Activated CD4-positive, alpha-beta T cell treated with anti-CD3 and anti-CD28 coated beads, Interleukin-2, Interleukin-6, amounts not matched to agents 100 ng/mL and 50 ng/mL, durations not matched to agents 16 hours and 8 hours (primary cell): ENCODE data around the gene ZNF608.

Source experiments
- DNase-seq: peaks from one replicate; pipeline ENCODE4 v3.0.0-alpha.2; 2020

Gene ZNF608

GRCh38 chr5:124754206-124754927, 7.9 kb upstream of the ZNF608 start:
- DNase-seq, result no peak

- no peak for DNase-seq
Observed at GRCh38 chr5:124752854-124753720, 6.6 kb upstream of the ZNF608 start.

GRCh38 chr5:124751031-124751430, 4.6 kb upstream of the ZNF608 start:
- DNase-seq, result no peak

DNA sequence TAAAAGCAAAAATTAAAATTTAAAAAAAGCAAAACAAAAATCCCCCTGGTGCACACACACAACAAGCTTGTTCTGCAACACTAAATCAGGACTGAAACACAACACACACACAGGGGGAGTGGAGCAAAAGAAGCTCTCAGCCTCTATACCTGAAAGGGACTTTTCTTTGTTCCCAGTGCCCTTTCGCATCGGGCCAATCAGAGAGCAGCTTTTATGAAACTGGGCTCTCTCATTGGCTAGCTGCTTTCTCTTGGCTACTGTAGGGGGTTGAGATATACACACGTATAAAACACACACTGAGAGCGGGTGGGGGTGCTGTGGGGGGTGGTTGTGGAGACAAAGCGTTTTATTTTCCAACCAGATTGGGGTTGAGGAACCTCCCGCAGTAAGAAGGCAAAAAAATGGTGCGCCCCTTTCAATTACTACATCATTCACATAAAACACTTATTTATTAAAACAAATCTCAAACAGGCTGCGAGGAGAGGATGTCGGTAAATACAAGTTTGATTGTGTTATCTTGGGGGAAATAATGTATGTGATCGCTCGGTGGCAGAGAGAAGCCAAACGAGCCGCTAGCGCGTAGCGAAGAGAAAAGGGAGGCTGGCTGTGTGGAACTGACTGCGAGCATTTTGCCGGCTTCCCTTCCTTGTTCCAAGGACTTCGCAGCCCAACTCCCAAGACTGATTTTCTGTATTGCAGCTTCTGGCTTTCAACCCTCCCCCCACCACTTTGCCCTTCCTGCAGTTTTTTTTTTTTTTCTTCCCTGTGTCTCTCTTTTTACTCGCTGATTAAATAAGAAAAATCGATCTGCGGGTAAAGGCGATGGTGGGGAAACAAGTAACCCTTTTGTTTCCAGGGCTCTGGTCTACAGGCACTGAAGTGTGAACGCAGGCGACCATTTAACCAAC, 2.5 kb upstream of the ZNF608 start:
- DNase-seq, result peak; percentile 27

GRCh38 chr5:124747791-124748686, 1.6 kb upstream of the ZNF608 start:
- no peak for DNase-seq

DNA sequence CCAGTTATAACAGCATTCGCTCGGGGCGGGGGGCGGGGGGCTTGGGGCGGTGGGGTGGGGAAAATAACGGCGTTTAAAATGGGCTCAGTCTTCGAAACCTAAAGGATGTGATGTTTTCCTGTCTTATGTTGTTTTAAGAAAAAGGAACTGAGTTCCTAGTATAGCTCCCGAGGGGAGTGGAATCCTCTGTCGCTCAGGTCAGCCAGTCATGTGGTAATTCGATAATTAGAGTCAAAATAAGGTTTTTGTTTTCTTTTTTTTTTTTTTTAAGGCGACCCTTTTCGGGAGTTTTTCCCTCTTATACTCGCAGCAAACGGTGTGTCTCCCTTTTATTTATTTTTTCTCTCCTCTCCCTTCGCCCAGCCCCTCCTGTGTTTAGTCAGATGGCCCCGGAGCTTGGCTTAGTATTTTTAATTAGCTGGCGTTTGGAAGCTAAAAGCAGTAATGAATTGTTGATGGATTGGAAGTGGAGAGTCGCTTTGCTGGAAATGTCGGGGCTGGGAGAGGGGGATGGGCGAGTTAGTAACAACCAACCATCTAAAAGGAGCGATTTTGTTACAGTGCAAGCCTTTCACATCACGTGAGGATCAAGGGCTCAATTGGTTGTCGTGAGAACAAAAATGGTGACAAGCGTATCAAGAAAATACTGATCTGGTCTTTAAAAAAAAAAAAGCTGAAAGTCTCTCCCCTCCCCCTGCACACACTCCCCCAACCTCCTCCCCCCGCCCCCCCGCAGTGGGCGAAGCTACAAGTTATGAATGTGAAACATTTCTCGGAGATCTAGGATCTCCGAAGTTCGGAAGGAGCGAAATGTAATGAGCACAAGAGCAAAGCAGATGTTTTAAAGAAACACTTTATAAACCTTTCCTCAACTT, 714 bp upstream of the ZNF608 start:
- no peak for DNase-seq

DNA sequence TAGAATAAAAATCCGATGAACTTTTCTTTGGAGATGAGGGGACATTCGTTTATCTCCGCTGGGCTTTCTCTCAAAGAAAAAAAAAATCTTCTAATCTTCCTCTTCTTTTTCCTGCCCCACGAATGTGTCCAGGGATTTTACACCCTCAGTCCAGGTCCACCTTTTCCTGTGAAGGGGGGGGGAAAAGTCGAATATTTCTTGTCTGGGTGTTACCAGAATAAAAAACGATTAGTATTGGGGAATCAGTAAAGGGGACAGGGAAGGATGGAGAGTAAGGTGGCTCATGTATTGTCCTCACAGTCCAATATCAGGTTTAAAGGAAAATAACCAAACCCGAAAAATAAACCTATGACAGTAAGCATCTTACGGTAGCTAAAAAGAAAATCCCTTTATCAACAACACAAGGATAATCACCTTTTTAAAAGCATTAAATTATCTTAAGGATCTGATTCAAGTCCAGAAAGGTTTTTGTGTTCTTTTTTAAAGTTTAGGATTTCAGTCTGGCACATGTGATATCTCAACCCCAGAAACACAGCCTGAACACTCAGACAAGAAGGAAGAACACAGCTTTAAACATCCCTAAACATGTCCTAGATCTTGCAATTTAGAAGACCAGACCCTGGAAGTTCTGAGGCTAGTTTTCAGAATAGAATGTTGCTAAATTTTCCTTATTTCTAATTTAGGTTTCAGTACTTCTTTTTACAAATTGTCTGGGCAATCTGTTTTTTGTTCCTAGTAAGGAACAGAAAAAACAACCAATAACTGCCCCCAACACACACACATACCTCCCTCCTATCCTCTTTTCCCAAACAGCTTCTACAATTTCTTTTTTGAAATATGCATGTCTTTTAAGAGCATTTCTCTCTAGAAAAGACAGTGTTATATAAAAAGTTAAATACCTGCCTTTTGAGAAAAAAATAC, 1.2 kb downstream of the ZNF608 start:
- no peak for DNase-seq

GRCh38 chr5:124744170-124744971, 2.1 kb downstream of the ZNF608 start:
- no peak for DNase-seq

DNA sequence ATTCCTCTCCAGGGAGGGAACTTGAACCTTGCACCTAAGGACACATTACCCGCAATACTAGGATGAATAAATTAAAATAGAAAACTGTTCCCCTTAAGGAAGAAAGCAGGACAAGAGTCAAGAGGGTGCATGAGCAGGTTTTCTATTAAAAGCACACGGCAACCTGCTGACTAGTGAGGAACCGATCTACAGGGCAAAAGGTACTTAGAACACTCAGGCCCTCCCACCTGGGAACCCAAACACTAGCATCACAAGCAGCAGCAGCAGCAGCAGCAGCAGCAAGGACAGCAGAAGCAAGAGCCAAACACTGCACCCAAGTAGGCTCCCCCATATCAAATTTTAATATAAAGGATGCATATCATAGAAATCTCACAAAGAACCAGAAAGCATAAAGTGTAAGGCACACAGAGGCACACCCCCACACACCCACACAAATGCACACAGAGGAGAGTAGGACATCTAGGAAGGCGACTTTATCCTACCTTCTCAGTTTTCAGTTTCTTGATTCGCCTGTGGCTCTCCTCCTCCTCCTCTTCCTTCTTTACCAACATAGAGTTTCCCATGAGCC, 2.8 kb downstream of the ZNF608 start:
- DNase-seq, result no peak

DNA sequence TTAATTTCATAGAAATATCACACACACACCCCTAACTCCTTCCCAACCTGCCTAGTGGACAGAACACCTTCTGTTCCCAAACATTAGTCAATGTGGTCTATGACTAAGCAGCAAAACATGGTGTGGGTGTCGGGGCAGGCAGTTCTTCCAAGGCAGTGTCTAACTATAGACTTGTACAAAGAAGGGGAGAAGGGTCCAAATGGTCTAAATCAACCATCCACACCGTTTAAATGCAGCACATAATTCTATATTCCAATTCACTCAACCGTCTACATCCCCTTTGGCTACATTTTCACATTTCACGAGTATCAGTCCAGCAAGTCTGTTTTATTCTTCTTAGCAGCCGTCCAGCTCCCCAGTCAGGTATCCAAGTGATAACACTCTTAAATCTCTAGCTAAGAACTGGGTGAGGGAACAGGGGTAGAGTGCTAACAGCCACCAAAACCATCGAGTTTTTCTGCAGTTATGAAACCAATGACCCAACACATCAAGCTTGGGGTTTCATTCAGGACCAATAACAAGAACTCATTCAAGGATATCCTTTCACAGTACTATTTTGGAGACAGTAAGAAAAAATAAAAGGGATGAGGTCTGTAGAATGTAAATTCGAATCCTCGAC, 3.3 kb downstream of the ZNF608 start:
- no peak for DNase-seq

DNA sequence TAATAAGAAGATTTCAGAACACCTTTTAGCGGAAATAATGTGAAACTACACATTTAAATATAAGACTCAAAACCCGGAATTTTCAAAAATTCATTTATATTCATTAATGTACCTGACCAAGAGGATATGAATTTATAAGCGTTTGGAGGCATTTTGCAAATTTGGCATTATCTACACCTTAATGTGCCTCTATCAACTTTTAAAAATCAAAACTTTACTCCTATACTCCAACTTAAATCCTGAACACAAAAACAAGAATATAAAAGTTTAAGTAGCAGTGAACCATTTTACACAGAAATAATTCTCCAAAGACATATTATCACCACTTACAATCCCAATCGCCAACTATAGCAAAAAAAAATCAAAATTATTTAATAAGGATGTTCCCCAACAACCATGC, 3.9 kb downstream of the ZNF608 start:
- no peak for DNase-seq

DNA sequence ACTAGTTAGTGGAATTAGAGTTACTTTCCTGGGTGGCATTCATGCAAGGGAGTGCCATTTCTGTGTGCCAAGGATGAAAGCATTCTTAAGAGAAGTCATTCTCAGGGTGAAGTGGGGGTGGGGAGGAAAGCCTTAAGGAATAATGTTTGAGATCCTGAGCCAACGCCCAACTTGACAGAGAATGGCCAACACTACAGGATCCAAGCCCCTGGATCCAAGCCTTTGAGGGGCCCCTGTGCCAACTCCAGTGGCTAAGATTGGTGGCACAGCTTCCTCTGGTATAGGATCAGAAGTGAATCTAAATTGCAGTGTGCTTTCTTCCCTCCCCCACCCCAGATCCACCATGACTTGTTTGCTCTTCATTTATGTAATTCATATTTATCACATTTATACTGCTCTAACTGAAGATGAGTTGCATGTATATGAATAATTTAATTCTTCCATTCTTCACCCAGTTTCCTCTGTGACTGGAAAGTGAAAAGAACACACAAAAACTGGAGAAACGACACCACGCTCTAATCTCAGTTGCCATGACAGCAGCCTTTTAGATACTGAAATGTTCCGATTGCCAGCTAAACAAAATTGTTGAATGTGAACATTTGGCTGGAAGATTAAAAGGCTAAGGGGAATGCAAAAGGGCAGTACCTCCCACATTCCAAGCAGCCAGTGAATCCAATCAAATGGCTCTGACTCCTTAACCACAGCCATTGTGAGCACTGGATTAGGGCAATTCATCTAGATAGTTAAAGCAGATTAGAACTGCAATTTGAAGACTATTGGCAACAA, 4.5 kb downstream of the ZNF608 start:
- DNase-seq, result no peak

DNA sequence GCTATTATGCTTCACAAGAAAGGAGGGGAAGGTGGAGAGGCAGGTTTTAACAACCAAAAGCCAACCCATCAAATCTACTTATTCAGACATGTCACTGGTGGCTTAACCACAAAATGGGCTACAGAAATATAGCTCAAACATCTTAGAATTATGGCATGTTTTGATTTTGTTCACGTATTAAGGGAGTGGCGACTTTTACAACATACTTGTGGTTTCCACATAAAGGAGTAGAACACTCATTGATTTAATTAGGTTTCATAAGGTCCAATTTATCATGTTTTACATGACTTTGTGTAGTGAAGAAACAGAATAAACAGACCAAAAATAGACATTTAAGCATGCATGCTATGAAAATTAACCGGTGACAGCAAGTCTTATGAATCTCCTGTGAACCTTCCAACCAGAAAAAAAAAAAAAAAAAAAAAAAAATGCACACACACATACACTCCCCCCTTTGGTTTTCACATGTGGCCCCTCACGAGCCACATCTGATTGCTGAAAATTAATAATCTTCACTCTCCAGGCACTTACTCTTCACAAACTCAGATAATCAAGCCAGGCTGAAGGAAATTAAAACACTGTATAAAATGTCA, 5.4 kb downstream of the ZNF608 start:
- DNase-seq, result no peak

GRCh38 chr5:124740071-124740470, 6.4 kb downstream of the ZNF608 start:
- DNase-seq, result no peak

GRCh38 chr5:124739634-124740025, 6.8 kb downstream of the ZNF608 start:
- DNase-seq, result no peak

GRCh38 chr5:124738681-124739633, 7.5 kb downstream of the ZNF608 start:
- no peak for DNase-seq
